H9 (cell line): Measurements from ENCODE around the gene NXPH1. TPM values are rescaled to one million over a fixed set of nuclear protein-coding genes. Genes with fewer than 3 reads are reported as not detected.

Experiments
- DNase-seq: peaks from one replicate; pipeline ENCODE4 v3.0.0-alpha.2; 2017
- H2AFZ ChIP-seq: one replicate; pipeline ENCODE4 v1.6.1; 2013; ENCODE audit warnings: mild to moderate bottlenecking, low read length, control low read depth, moderate library complexity
- H2AK5ac ChIP-seq: 2 replicates; pipeline ENCODE4 v1.6.1; 2013; ENCODE audit warnings: low read length, control low read depth, mixed read lengths; ENCODE audit not compliant: insufficient read length
- H2BK120ac ChIP-seq: one replicate; pipeline ENCODE4 v1.6.1; 2013; ENCODE audit warnings: low read depth, mild to moderate bottlenecking, low read length, control low read depth, inconsistent platforms; ENCODE audit not compliant: poor library complexity, severe bottlenecking
- H2BK12ac ChIP-seq: 2 replicates; pipeline ENCODE4 v1.6.1; 2013; ENCODE audit warnings: low read length, control low read depth, mixed read lengths, low read depth; ENCODE audit not compliant: insufficient read length
- H2BK15ac ChIP-seq: 2 replicates; pipeline ENCODE4 v1.6.1; 2013; ENCODE audit warnings: low read depth, low read length, control low read depth
- H2BK20ac ChIP-seq: one replicate; pipeline ENCODE4 v1.6.1; 2013; ENCODE audit warnings: low read depth, mild to moderate bottlenecking, low read length, control low read depth, inconsistent platforms; ENCODE audit not compliant: poor library complexity, severe bottlenecking
- H2BK5ac ChIP-seq: 2 replicates; pipeline ENCODE4 v1.6.1; 2013; ENCODE audit warnings: low read length, control low read depth, mixed read lengths; ENCODE audit not compliant: insufficient read length
- H3K14ac ChIP-seq: 2 replicates; pipeline ENCODE4 v1.6.1; 2013; ENCODE audit warnings: low read length, control low read depth; ENCODE audit not compliant: insufficient read depth
- H3K18ac ChIP-seq: 2 replicates; pipeline ENCODE4 v1.6.1; 2013; ENCODE audit warnings: low read depth, mild to moderate bottlenecking, mixed read lengths, low read length, control low read depth; ENCODE audit not compliant: insufficient read length
- H3K23ac ChIP-seq: 2 replicates; pipeline ENCODE4 v1.6.1; 2013; ENCODE audit warnings: low read length, control low read depth, mixed read lengths, low read depth; ENCODE audit not compliant: insufficient read length
- H3K23me2 ChIP-seq: 2 replicates; pipeline ENCODE4 v1.6.1; 2013; ENCODE audit warnings: low read depth, mild to moderate bottlenecking, mixed read lengths, low read length, control low read depth; ENCODE audit not compliant: insufficient read length, poor library complexity, severe bottlenecking
- H3K27ac ChIP-seq: 2 replicates; pipeline ENCODE4 v1.5.1; 2013; ENCODE audit warnings: low read length, control low read depth, mixed read lengths, low read depth; ENCODE audit not compliant: insufficient read length
- H3K27me3 ChIP-seq: 2 replicates; pipeline ENCODE4 v1.6.1; 2013; ENCODE audit warnings: low read length, control low read depth, inconsistent platforms; ENCODE audit not compliant: insufficient read depth
- H3K4ac ChIP-seq: 2 replicates; pipeline ENCODE4 v1.6.1; 2013; ENCODE audit warnings: low read depth, mild to moderate bottlenecking, control low read depth, inconsistent platforms, low read length, moderate library complexity
- H3K4me1 ChIP-seq: 2 replicates; pipeline ENCODE4 v1.6.1; 2013; ENCODE audit warnings: low read length, control low read depth, inconsistent platforms; ENCODE audit not compliant: insufficient read depth
- H3K4me2 ChIP-seq: 2 replicates; pipeline ENCODE4 v1.6.1; 2013; ENCODE audit warnings: low read length, control low read depth, mixed read lengths; ENCODE audit not compliant: insufficient read length, insufficient read depth
- H3K56ac ChIP-seq: 2 replicates; pipeline ENCODE4 v1.6.1; 2013; ENCODE audit warnings: low read depth, mild to moderate bottlenecking, mixed read lengths, low read length, control low read depth; ENCODE audit not compliant: insufficient read length
- H3K79me1 ChIP-seq: 2 replicates; pipeline ENCODE4 v1.6.1; 2013; ENCODE audit warnings: low read depth, mild to moderate bottlenecking, moderate library complexity, low read length, control low read depth, inconsistent platforms; ENCODE audit not compliant: insufficient read depth, poor library complexity, severe bottlenecking
- H3K79me2 ChIP-seq: 2 replicates; pipeline ENCODE4 v1.6.1; 2013; ENCODE audit warnings: low read length, control low read depth, inconsistent platforms; ENCODE audit not compliant: insufficient read depth
- H3K9ac ChIP-seq: 2 replicates; pipeline ENCODE4 v1.6.1; 2013; ENCODE audit warnings: low read length, control low read depth, mixed read lengths; ENCODE audit not compliant: insufficient read length; ENCODE audit errors: extremely low read depth
- H3K9me3 ChIP-seq: one replicate; pipeline ENCODE4 v1.6.1; 2013; ENCODE audit warnings: low read depth, low read length, inconsistent platforms; ENCODE audit not compliant: control insufficient read depth
- H3T11ph ChIP-seq: one replicate; pipeline ENCODE4 v1.6.1; 2013; ENCODE audit warnings: mild to moderate bottlenecking, low read length, control low read depth, inconsistent platforms
- H4K20me1 ChIP-seq: one replicate; pipeline ENCODE4 v1.6.1; 2013; ENCODE audit not compliant: control insufficient read depth, insufficient read length, insufficient read depth
- H4K5ac ChIP-seq: 2 replicates; pipeline ENCODE4 v1.6.1; 2013; ENCODE audit warnings: low read depth, mild to moderate bottlenecking, mixed read lengths, low read length, control low read depth; ENCODE audit not compliant: insufficient read length
- H4K8ac ChIP-seq: replicated peaks from 2 replicates; pipeline ENCODE4 v1.6.1; 2013; ENCODE audit warnings: low read length, control low read depth, mixed read lengths, low read depth; ENCODE audit not compliant: insufficient read length
- H4K91ac ChIP-seq: 2 replicates; pipeline ENCODE4 v1.6.1; 2013; ENCODE audit warnings: low read depth, mild to moderate bottlenecking, moderate library complexity, mixed read lengths, low read length, control low read depth; ENCODE audit not compliant: insufficient read length
- H3K27ac Mint-ChIP-seq, 3 experiments: 2 replicates in 2 of 3; 3 replicates in 1 of 3; pipeline ENCODE4 v1.8.0; 2020 to 2021; ENCODE audit warnings: mixed read lengths in 3 of 3, mild to moderate bottlenecking in 1 of 3, moderate library complexity in 1 of 3
- H3K27me3 Mint-ChIP-seq: 2 replicates; pipeline ENCODE4 v1.8.0; 2021; ENCODE audit warnings: low read depth, mild to moderate bottlenecking, moderate library complexity, mixed read lengths
- H3K36me3 Mint-ChIP-seq, 3 experiments: 2 replicates in 2 of 3; 3 replicates in 1 of 3; pipeline ENCODE4 v1.8.0; 2020 to 2021; ENCODE audit warnings: low read depth in 3 of 3, mixed read lengths in 3 of 3; ENCODE audit not compliant: insufficient read depth in 1 of 3
- H3K4me1 Mint-ChIP-seq, 2 experiments: 2 replicates each; pipeline ENCODE4 v1.8.0; 2020; ENCODE audit warnings: mixed read lengths in 2 of 2
- H3K4me3 Mint-ChIP-seq, 2 experiments: 2 replicates in 1 of 2; 3 replicates in 1 of 2; pipeline ENCODE4 v1.8.0; 2020 to 2021; ENCODE audit warnings: mild to moderate bottlenecking in 2 of 2, mixed read lengths in 2 of 2, moderate library complexity in 1 of 2
- H3K9me3 Mint-ChIP-seq, 2 experiments: 2 replicates in 1 of 2; 3 replicates in 1 of 2; pipeline ENCODE4 v1.8.0; 2020; ENCODE audit warnings: mild to moderate bottlenecking in 2 of 2, mixed read lengths in 2 of 2, moderate library complexity in 1 of 2
- WGBS: extraction: QIAGEN DNeasy Blood & Tissue Kit; methylation state at CpG from one replicate; pipeline ENCODE4 v1.1.7; 2013; ENCODE audit warnings: missing lambda C conversion rate, low lambda C conversion rate, mixed read lengths; ENCODE audit not compliant: insufficient read length; ENCODE audit errors: extremely low coverage; 5-methylcytosine and 5-hydroxymethylcytosine counted together
- total RNA-seq: library from RNA; stranded (reverse); gene quantifications from 2 replicates; pipeline ENCODE4 v1.2.1, GENCODE V29; 2021
- TF ChIP-seq, protein P1 (sequence below): fragments of 200-600 bp; sonication (generic); conservative IDR thresholded peaks from 3 replicates; pipeline ENCODE4 v1.8.0; 2021; ENCODE audit warnings: antibody characterized with exemption, mild to moderate bottlenecking

The NXPH1 gene
- total RNA-seq, 1 experiment from 2014 or later: 0.15 TPM

DNA sequence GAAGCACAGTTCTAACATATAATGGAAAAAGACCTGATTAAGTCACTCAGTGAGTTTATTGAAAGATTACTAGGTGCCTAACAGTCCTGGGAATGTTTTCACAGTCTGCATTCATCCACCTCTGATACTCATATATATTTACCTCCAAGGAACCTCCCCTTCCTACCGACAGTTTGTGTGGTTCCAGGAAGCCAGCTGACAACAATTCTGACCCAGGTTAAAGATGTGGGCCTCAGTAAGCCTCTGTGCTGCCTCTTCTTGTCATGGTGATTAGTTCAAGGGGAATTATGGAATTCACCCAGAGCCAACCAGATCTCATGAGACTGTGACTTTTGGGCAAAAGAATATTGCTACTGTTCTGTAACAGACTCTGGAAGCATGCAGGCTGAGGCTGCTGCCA lies 186.8 kb downstream of the NXPH1 start:
- Histone ChIP-seq H2AFZ (peak overlapping the region; percentile 52), H3T11ph (no peak overlapping the region), H3K56ac (no peak overlapping the region), H3K23me2 (no peaks in the 10 kb centered on the region), H3K27ac (no peak overlapping the region), H4K91ac (no peak overlapping the region), H3K4me2 (no peak overlapping the region), H3K4me1 (peaks cover 2% of the 10 kb centered on the region; the same call in 1 of the 2 replicates), H4K5ac (no peak overlapping the region), H2BK5ac (no peak overlapping the region), H3K27me3 (no peaks in the 10 kb centered on the region), H3K79me1 (no peaks in the 10 kb centered on the region), H2BK120ac (no peak overlapping the region), H2BK12ac (peak overlapping the region; percentile 57), H4K8ac (no peak overlapping the region), H3K18ac (no peak overlapping the region), H2BK15ac (no peak overlapping the region), H3K14ac (no peak overlapping the region), H3K9ac (no peak overlapping the region), H3K79me2 (no peaks in the 10 kb centered on the region), H2BK20ac (no peak overlapping the region), H2AK5ac (no peak overlapping the region), H3K4ac (no peak overlapping the region), H4K20me1 (no peaks in the 10 kb centered on the region), H3K23ac (no peak overlapping the region), H3K9me3 (no peaks in the 10 kb centered on the region)
- peaks cover 0 to 4% (median 1%) of the 10 kb centered on the region in 3 experiments; a peak in 2 of 7 replicates for H3K36me3 Mint-ChIP-seq
- DNase-seq: no peak
- TF ChIP-seq, protein P1, sequence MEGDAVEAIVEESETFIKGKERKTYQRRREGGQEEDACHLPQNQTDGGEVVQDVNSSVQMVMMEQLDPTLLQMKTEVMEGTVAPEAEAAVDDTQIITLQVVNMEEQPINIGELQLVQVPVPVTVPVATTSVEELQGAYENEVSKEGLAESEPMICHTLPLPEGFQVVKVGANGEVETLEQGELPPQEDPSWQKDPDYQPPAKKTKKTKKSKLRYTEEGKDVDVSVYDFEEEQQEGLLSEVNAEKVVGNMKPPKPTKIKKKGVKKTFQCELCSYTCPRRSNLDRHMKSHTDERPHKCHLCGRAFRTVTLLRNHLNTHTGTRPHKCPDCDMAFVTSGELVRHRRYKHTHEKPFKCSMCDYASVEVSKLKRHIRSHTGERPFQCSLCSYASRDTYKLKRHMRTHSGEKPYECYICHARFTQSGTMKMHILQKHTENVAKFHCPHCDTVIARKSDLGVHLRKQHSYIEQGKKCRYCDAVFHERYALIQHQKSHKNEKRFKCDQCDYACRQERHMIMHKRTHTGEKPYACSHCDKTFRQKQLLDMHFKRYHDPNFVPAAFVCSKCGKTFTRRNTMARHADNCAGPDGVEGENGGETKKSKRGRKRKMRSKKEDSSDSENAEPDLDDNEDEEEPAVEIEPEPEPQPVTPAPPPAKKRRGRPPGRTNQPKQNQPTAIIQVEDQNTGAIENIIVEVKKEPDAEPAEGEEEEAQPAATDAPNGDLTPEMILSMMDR: no peak
- H3K27me3 Mint-ChIP-seq: no peaks in the 10 kb centered on the region
- H3K27ac Mint-ChIP-seq: peak overlapping the region in 2 of 3 experiments; percentile 39 to 59; a peak in 3 of 7 replicates
- H3K4me1 Mint-ChIP-seq: peaks cover 37 to 39% of the 10 kb centered on the region in 2 experiments
- no peak overlapping the region for H3K4me3 Mint-ChIP-seq
- no peaks in the 10 kb centered on the region for H3K9me3 Mint-ChIP-seq
- no CpG with 5 or more reads among the region's 1 CpG for WGBS
